GM12874 (cell line): ENCODE measurements around the gene FCRL5.

Experiments used
- CTCF ChIP-seq: IDR thresholded peaks from 2 replicates; pipeline ENCODE4 v1.5.1; 2011; ENCODE audit warnings: low read depth, mild to moderate bottlenecking, control low read depth, low read length, moderate library complexity; ENCODE audit not compliant: insufficient read depth

The FCRL5 gene

DNA sequence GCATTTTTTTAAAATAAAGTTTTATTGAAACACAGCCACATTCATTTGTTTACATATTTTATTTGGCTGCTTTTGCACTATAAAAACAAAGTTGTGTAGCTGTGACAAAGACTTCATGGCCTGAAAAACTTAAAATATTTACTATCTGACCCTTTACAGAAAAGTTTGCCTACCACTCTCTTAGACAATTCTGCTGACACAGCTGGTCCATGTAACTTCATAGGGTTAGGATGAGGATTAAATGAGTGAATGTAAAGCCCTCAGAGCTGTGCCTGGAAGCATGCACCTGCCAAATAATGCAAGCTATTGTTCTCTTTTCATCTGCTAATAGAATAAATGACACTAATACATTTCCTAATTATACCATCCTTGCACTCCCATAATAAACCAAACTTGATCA is 67.7 kb downstream of the FCRL5 start:
- TF ChIP-seq CTCF: no peak

DNA sequence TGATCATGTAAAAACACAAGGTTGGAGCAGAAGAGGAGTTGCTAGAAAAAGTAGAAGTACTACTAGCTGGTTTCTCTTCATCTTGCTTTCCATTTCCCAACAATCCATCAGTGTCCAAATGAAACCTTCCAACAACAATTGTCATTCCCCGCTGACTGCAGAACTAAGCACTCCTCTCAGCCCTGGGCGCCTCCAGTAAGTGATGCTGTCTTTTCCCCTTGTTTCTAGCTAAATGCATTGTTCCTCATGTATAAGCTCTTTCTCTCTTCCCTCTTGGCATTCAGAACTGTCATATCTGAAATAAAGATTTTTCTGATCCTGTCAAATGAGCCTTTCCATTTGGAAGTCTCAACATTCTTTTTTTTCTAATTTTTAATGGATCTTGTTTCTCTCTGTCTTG is 68.7 kb downstream of the FCRL5 start:
- TF ChIP-seq CTCF: no peak

GRCh38 chr1:157482717-157483116 is 69.6 kb downstream of the FCRL5 start:
- TF ChIP-seq CTCF: no peak

GRCh38 chr1:157482174-157482573 is 70.1 kb downstream of the FCRL5 start:
- TF ChIP-seq CTCF: no peak

- TF ChIP-seq CTCF: no peak
These were observed 74.3 kb downstream of the FCRL5 start for GRCh38 chr1:157478030-157478429.

DNA sequence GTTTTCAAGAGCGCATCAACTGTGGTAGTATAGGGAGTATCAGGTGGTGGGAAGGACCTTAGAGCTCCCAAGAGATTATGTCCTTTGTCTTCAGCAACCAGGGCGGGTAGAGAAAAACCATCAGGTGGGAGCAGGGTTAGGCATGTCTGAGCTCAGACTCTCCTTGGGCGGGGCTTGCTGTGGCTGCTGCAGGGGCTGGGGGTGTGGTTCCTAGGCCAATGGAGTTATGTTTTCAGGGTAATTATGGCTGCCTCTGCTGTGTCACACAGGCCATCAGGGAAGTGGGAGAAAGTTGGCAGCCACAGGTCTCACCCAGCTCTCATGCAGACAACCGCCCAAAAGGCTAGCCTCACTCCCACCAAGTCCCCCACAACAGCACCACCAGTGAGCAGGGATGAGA is 74.9 kb downstream of the FCRL5 start:
- no peak for TF ChIP-seq CTCF

GRCh38 chr1:157472959-157473358 is 79.4 kb downstream of the FCRL5 start:
- no peak for TF ChIP-seq CTCF
